ENCODE data around the gene ATG5. TPM values are rescaled to one million over a fixed set of nuclear protein-coding genes. Genes with fewer than 3 reads are reported as not detected.

Gene ATG5
- total RNA-seq, 1 donor from 2014 or later = 40.8 TPM

- H3K4me3 Mint-ChIP-seq (ENCODE audit: low read depth) = no peak overlapping the region
- H3K4me1 Mint-ChIP-seq (ENCODE audit: low read depth) = peaks cover 10% of the 10 kb centered on the region
- H3K36me3 Mint-ChIP-seq (ENCODE audit: insufficient read depth) = peaks cover 11% of the 10 kb centered on the region
- H3K27me3 Mint-ChIP-seq = no peaks in the 10 kb centered on the region
- H3K9me3 Mint-ChIP-seq (ENCODE audit: low read depth) = peaks cover 6% of the 10 kb centered on the region
- TF ChIP-seq CTCF (IDR thresholded peaks at IDR 0.05; ENCODE audit: unreplicated experiment) = no peak
- DNase-seq (ENCODE audit: low spot score, unreplicated experiment) = no peak
- no peak overlapping the region for H3K27ac Mint-ChIP-seq
These were observed 6.7 kb downstream of the ATG5 start for GRCh38 chr6:106318851-106319250.

GRCh38 chr6:106318061-106318460 is 7.5 kb downstream of the ATG5 start:
- Mint-ChIP-seq H3K4me1 (ENCODE audit: low read depth) (peaks cover 5% of the 10 kb centered on the region), H3K9me3 (ENCODE audit: low read depth) (peaks cover 6% of the 10 kb centered on the region), H3K4me3 (ENCODE audit: low read depth) (no peak overlapping the region), H3K27ac (no peak overlapping the region), H3K36me3 (ENCODE audit: insufficient read depth) (peaks cover 16% of the 10 kb centered on the region), H3K27me3 (no peaks in the 10 kb centered on the region)
- DNase-seq (ENCODE audit: low spot score, unreplicated experiment) = no peak
- no peak for TF ChIP-seq CTCF (IDR thresholded peaks at IDR 0.05; ENCODE audit: unreplicated experiment)

- no peak overlapping the region for H3K27ac Mint-ChIP-seq
- no peaks in the 10 kb centered on the region for H3K9me3 Mint-ChIP-seq (ENCODE audit: low read depth)
- peaks cover 15% of the 10 kb centered on the region for H3K4me1 Mint-ChIP-seq (ENCODE audit: low read depth)
- no peaks in the 10 kb centered on the region for H3K27me3 Mint-ChIP-seq
- no peak for TF ChIP-seq CTCF (IDR thresholded peaks at IDR 0.05; ENCODE audit: unreplicated experiment)
- no peak overlapping the region for H3K4me3 Mint-ChIP-seq (ENCODE audit: low read depth)
- peaks cover 24% of the 10 kb centered on the region for H3K36me3 Mint-ChIP-seq (ENCODE audit: insufficient read depth)
- no peak for DNase-seq (ENCODE audit: low spot score, unreplicated experiment)
These were observed 9.2 kb downstream of the ATG5 start for GRCh38 chr6:106316375-106316766.

GRCh38 chr6:106315765-106316374 is 9.7 kb downstream of the ATG5 start:
- H3K9me3 Mint-ChIP-seq (ENCODE audit: low read depth) = no peaks in the 10 kb centered on the region
- peaks cover 28% of the 10 kb centered on the region for H3K36me3 Mint-ChIP-seq (ENCODE audit: insufficient read depth)
- peaks cover 16% of the 10 kb centered on the region for H3K4me1 Mint-ChIP-seq (ENCODE audit: low read depth)
- no peaks in the 10 kb centered on the region for H3K27me3 Mint-ChIP-seq
- no peak for DNase-seq (ENCODE audit: low spot score, unreplicated experiment)
- no peak overlapping the region for H3K4me3 Mint-ChIP-seq (ENCODE audit: low read depth)
- TF ChIP-seq CTCF (IDR thresholded peaks at IDR 0.05; ENCODE audit: unreplicated experiment) = no peak
- no peak overlapping the region for H3K27ac Mint-ChIP-seq

GRCh38 chr6:106309766-106310373 is 15.7 kb downstream of the ATG5 start:
- Mint-ChIP-seq H3K4me3 (ENCODE audit: low read depth) (no peak overlapping the region), H3K36me3 (ENCODE audit: insufficient read depth) (peaks cover 24% of the 10 kb centered on the region), H3K27me3 (no peaks in the 10 kb centered on the region), H3K27ac (no peak overlapping the region), H3K9me3 (ENCODE audit: low read depth) (no peaks in the 10 kb centered on the region), H3K4me1 (ENCODE audit: low read depth) (peaks cover 14% of the 10 kb centered on the region)
- no peak for TF ChIP-seq CTCF (IDR thresholded peaks at IDR 0.05; ENCODE audit: unreplicated experiment)
- no peak for DNase-seq (ENCODE audit: low spot score, unreplicated experiment)
